ENCODE results near the gene LRRC52.
"Not testable (repeated sequence)": the region's sequence is repeated elsewhere in the genome, so short reads cannot be mapped to it uniquely, and the experiment has no call there.

Gene LRRC52

GRCh38 chr1:165581926-165582325 is 38.1 kb downstream of the LRRC52 start:
- no peak for DNase-seq (ENCODE audit: low spot score)

- no peak for DNase-seq (ENCODE audit: low spot score)
These were observed 42.6 kb downstream of the LRRC52 start for GRCh38 chr1:165586398-165586797.

- DNase-seq (ENCODE audit: low spot score): not testable (repeated sequence)
These were observed 47.6 kb downstream of the LRRC52 start for GRCh38 chr1:165591391-165591790.

GRCh38 chr1:165592945-165593823 is 49.4 kb downstream of the LRRC52 start:
- DNase-seq (ENCODE audit: low spot score): peak; percentile 51

- no peak for DNase-seq (ENCODE audit: low spot score)
These were observed 51.6 kb downstream of the LRRC52 start for GRCh38 chr1:165595246-165595938.

GRCh38 chr1:165597883-165598675 is 54.3 kb downstream of the LRRC52 start:
- peak; percentile 92 for DNase-seq (ENCODE audit: low spot score)

GRCh38 chr1:165598676-165599059 is 54.9 kb downstream of the LRRC52 start:
- no peak for DNase-seq (ENCODE audit: low spot score)

GRCh38 chr1:165600793-165601192 is 57.0 kb downstream of the LRRC52 start:
- no peak for DNase-seq (ENCODE audit: low spot score)

GRCh38 chr1:165603810-165604209 is 60.0 kb downstream of the LRRC52 start:
- no peak for DNase-seq (ENCODE audit: low spot score)

- DNase-seq (ENCODE audit: low spot score): no peak
These were observed 61.4 kb downstream of the LRRC52 start for GRCh38 chr1:165605246-165605645.

GRCh38 chr1:165606676-165607075 is 62.9 kb downstream of the LRRC52 start:
- not testable (repeated sequence) for DNase-seq (ENCODE audit: low spot score)

GRCh38 chr1:165610866-165611265 is 67.1 kb downstream of the LRRC52 start:
- no peak for DNase-seq (ENCODE audit: low spot score)

GRCh38 chr1:165612062-165612461 is 68.3 kb downstream of the LRRC52 start:
- DNase-seq (ENCODE audit: low spot score): no peak

All from hepatic stellate cell (primary cell).